Cardiac muscle cell (in vitro differentiated cells and primary cell): ENCODE results near the gene PCGF3. TPM values are rescaled to one million over a fixed set of nuclear protein-coding genes. Genes with fewer than 3 reads are reported as not detected.

Experiments used
- DNase-seq, 2 donors: peaks; one replicate each; pipeline versions ENCODE4 v3.0.0 to v3.0.0-alpha.2; 2010 to 2017; ENCODE audit warnings: low read depth in 1 of 2, low spot score in 1 of 2
- H3K27ac ChIP-seq: fragments of 200-600 bp; sonication (generic); 2 replicates; pipeline ENCODE4 v1.5.1; 2016
- H3K27me3 ChIP-seq: fragments of 200-600 bp; sonication (generic); 2 replicates; pipeline ENCODE4 v1.6.0; 2016; ENCODE audit warnings: control low read depth
- H3K36me3 ChIP-seq: fragments of 200-600 bp; sonication (generic); 2 replicates; pipeline ENCODE4 v1.5.1; 2016; ENCODE audit warnings: control low read depth
- H3K4me1 ChIP-seq: fragments of 200-600 bp; sonication (generic); 2 replicates; pipeline ENCODE4 v1.8.1; 2017; ENCODE audit warnings: low read depth, mild to moderate bottlenecking, mixed run types
- H3K4me3 ChIP-seq: fragments of 200-600 bp; sonication (generic); 2 replicates; pipeline ENCODE4 v1.5.1; 2016; ENCODE audit warnings: mild to moderate bottlenecking
- H3K9me3 ChIP-seq: fragments of 200-600 bp; sonication (generic); 2 replicates; pipeline ENCODE4 v1.5.1; 2017; ENCODE audit warnings: low read depth, mild to moderate bottlenecking, control low read depth
- CTCF ChIP-seq: IDR thresholded peaks from 2 replicates; pipeline ENCODE4 v1.5.1; 2012; ENCODE audit warnings: low read depth, mild to moderate bottlenecking, low read length
- polyA plus RNA-seq: library from polyadenylated mRNA; unstranded; fragments of >200 nt; fragmentation: Nextera tagmentation; extraction: Ambion mirVana; gene quantifications from 2 replicates; pipeline ENCODE4 v1.2.1, GENCODE V29; 2016
- total RNA-seq: library from RNA; depleted of rRNA; stranded (reverse); fragments of >200 nt; gene quantifications from 2 replicates; pipeline ENCODE4 v1.2.3, GENCODE V29; 2016

PCGF3 gene
- total and polyA plus RNA-seq, 2 experiments from 2014 or later: 32.8 to 118 TPM

DNA sequence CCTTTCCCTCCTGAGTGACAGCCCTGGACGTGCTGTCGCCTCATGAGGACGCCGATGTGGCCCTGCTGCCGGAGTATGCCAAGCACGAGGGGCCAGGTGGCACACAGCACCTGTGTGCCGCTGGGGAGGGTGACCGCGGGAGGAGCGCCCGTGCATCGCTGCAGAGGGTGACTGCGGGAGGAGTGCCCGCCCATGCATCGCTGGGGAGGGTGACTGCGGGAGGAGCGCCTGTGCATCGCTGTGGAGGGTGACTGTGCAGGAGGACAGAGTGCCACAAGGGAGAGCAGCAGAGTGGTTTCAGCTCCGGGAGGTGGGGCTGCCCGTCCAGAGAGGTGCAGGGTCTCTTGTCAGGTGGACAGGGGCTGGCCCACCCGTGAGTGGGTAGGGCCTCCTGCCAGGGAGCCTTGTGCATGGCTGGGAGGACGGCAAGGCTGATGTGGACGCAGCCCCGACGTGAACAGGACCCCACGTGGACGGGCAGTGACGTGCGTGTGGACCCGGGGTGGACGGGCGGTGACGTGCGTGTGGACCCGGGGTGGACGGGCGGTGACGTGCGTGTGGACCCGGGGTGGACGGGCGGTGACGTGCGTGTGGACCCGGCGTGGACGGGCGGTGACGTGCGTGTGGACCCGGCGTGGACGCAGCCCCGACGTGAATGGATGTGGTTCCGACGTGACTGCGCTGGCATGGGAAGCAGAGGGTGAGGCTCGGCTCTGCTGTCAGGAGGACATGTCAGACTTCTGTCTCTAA is 14.7 kb downstream of the PCGF3 start:
- no peak for TF ChIP-seq CTCF
- no peaks in the 10 kb centered on the region for H3K36me3 ChIP-seq
- no peak overlapping the region for H3K4me3 ChIP-seq
- no peak for DNase-seq
- no peaks in the 10 kb centered on the region for H3K4me1 ChIP-seq
- H3K27ac ChIP-seq: no peak overlapping the region
- H3K27me3 ChIP-seq: no peaks in the 10 kb centered on the region
- no peaks in the 10 kb centered on the region for H3K9me3 ChIP-seq

GRCh38 chr4:721261-722168 is 15.9 kb downstream of the PCGF3 start:
- Histone ChIP-seq H3K27me3 (no peaks in the 10 kb centered on the region), H3K27ac (peak overlapping the region; percentile 28), H3K36me3 (no peaks in the 10 kb centered on the region), H3K4me3 (no peak overlapping the region), H3K9me3 (no peaks in the 10 kb centered on the region), H3K4me1 (no peaks in the 10 kb centered on the region)
- DNase-seq: peak in 1 of 2 donors; percentile 62
- TF ChIP-seq CTCF: no peak

GRCh38 chr4:722169-722725 is 16.6 kb downstream of the PCGF3 start:
- Histone ChIP-seq H3K36me3 (no peaks in the 10 kb centered on the region), H3K27ac (no peak overlapping the region), H3K27me3 (no peaks in the 10 kb centered on the region), H3K4me3 (no peak overlapping the region), H3K9me3 (no peaks in the 10 kb centered on the region), H3K4me1 (no peaks in the 10 kb centered on the region)
- no peak for TF ChIP-seq CTCF
- no peak for DNase-seq

DNA sequence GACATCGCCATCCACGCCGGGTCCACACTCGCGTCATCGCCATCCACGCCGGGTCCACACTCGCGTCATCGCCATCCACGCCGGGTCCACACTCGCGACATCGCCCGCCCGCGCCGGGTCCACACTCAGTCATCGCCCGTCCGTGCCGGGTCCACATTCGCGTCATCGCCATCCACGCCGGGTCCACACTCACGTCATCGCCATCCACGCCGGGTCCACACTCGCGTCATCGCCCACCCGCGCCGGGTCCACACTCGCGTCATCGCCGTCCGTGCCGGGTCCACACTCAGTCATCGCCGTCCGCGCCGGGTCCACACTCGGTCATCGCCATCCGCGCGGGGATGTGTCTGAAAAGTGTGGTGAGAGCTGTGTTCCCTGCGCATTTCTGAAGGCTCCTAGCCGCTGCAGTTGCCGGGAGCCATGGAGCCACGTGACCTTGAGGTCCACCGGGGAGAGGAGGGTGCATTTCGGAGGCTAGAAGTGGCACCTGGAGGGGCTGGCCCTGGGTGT is 17.3 kb downstream of the PCGF3 start:
- Histone ChIP-seq H3K36me3 (no peaks in the 10 kb centered on the region), H3K4me3 (no peak overlapping the region), H3K27me3 (no peaks in the 10 kb centered on the region), H3K27ac (peak overlapping the region; percentile 30), H3K4me1 (no peaks in the 10 kb centered on the region), H3K9me3 (no peaks in the 10 kb centered on the region)
- no peak for DNase-seq
- TF ChIP-seq CTCF: no peak

- TF ChIP-seq CTCF: no peak
- Histone ChIP-seq H3K4me1 (no peaks in the 10 kb centered on the region), H3K9me3 (no peaks in the 10 kb centered on the region), H3K4me3 (no peak overlapping the region), H3K27ac (peak overlapping the region; percentile 30), H3K36me3 (no peaks in the 10 kb centered on the region), H3K27me3 (no peaks in the 10 kb centered on the region)
- peak in 1 of 2 donors; percentile 16 for DNase-seq
Measured at GRCh38 chr4:723751-724530, 18.3 kb downstream of the PCGF3 start.
